Forelimb muscle (tissue), 1 donor: ENCODE data around the gene TUBB. TPM values are rescaled to one million over a fixed set of nuclear protein-coding genes. Genes with fewer than 3 reads are reported as not detected.
"Not testable (repeated sequence)": the region's sequence is repeated elsewhere in the genome, so short reads cannot be mapped to it uniquely, and the experiment has no call there.

Source experiments
- DNase-seq: peaks from one replicate; pipeline ENCODE4 v3.0.0-alpha.2; 2013; ENCODE audit warnings: low read depth
- polyA plus RNA-seq: library from polyadenylated mRNA; unstranded; fragments of 120-200 nt; gene quantifications from one replicate; pipeline ENCODE4 v1.2.1, GENCODE V29; 2013; ENCODE audit not compliant: insufficient read length

The TUBB gene
- polyA plus RNA-seq, 1 donor, result 663 TPM

DNA sequence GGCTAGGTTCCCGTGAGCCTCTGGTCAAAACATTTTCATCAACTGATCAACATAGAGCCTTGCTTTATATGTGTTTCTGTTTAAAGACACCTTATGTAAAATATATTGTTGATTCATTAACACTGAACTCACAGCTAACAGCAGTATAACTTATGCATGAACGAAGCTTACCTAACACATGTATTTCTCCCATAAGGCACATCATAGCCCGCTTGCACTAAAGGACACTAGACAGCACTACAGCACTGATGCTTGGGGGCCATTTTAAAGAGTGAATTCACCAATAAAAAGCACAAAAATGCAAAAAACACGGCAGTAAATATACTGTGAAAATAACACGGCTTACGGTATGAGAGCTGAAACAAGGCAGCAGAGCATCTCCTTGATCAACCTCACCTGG lies 18.4 kb downstream of the TUBB start:
- no peak for DNase-seq

GRCh38 chr6:30740540-30740870 lies 20.4 kb downstream of the TUBB start:
- no peak for DNase-seq

- DNase-seq, result no peak
Measured at GRCh38 chr6:30741063-30741779, 21.1 kb downstream of the TUBB start.

- no peak for DNase-seq
Measured at GRCh38 chr6:30741789-30742315, 21.7 kb downstream of the TUBB start.

- DNase-seq, result no peak
Measured at GRCh38 chr6:30742316-30743098, 22.4 kb downstream of the TUBB start, which contains the start of gene FLOT1. Gene FLOT1 (minus strand): TSS chr6:30742687. CDS start chr6:30742189, 498 bp downstream.

DNA sequence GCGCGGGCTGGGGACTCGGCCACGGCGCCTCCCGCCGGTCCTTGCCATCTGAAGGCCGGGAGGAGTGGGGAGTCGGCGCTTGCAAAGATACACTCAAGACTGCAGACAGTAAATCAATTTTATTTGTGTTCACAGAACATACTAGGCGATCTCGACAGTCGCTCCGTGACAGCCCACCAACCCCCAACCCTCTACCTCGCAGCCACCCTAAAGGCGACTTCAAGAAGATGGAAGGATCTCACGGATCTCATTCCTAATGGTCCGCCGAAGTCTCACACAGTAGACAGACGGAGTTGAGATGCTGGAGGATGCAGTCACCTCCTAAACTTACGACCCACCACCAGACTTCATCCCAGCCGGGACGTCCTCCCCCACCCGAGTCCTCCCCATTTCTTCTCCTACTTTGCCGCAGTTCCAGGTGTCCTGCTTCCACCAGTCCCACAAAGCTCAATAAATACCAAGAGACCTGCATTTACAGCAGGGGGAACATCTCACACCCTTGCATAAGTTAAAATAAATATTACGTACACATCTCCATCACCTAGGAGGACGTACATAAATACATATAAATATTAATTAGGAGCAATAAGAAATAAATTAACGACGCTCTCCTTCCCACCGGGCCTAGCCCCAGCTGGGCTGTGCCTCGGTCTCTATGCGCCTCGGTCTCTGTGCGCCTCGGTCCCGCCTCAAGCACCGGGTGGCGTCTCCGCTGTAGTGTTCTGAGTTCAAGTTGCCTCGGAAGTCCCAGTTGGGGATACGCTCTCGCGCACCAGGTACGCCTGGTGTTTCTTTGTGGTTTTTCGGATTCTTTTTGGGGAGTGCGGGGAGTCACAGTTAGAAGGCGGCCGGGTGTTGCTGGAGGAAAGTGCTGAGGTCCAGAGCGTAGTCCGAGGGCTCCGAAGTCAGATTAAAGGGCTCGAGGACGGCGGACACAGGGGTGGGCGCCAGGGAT lies 23.2 kb downstream of the TUBB start:
- no peak for DNase-seq

DNA sequence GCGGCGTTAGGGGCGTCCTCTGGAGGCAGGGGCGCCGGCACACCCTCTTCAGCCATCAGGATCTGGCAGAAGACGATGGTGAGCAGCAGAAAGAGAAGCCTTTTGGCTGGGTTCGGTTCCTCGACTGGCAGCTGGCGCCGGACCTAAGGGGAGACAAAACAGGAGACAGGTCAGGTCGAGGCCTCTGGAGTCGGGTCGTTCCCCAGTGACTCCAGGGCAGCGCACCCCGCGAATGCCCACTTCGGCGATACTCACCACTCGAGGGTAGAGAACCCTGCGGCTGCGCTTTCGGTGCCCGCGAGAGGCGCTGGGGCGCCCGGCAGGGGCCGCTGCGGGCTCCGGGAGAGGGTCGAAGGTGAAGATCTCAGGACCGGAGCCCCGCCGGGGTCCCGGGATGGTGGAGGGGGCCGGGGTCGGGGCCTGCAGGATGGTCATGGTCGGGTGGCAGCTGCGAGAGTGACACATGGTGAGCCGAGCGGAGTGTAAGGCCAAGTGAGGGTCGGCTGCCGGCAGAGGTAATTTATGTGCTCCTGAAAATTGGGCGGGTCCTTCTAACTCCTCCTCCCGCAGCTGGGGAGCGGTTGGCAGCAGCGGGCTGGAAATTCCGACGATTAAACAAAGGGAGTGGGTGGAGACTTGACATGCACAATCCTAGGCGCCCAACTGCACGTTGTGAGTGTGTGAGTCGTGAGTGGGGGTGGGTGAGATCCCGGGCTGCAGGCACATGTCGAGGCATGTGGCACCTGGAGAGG lies 24.1 kb downstream of the TUBB start, which contains the start of gene IER3:
IER3 (minus strand) TSS at position 494 of the 752 bp plus-strand sequence; CDS start at position 465, 29 bp downstream.
- DNase-seq, result no peak

- no peak for DNase-seq
Measured at GRCh38 chr6:30747300-30747687, 27.1 kb downstream of the TUBB start.

DNA sequence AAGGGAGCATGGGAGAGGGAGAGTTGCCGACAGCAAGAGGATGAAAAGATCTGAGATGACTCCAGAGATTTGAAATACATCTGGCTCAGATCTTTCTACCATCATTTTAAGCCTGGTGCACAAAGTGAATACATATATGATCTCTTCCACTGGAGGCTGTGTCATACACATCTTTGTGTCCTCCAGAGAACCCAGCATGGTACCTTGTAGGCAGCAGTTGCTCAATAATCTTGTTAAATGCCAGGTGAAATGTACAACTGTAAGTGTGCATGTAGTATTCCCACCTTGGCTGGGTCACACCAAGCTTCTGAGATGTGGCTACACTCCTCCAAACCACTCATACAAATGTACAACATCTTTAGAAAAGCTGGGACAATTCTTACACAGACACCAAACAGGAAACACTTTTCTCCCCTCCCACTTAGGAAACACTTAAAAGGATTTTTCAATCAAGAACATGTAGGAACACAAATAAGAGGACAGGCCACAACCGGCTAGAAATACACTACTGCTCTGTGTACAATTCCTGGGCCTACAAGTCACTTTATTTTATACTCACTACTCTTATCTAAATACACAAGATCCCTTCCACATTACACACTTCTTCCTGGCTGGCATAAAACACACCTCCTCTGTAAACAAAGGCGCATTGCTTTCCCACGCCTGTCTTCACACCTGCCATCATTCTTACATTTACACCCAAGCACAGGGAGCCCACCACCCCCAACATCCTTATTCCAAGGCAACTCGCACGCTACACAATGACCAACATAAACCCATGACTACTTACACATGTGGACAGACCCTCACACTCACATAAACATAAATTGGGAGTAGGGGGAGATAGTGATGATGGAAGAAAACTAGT lies 28.0 kb downstream of the TUBB start:
- no peak for DNase-seq

- DNase-seq, result no peak
Measured at GRCh38 chr6:30748851-30749540, 28.8 kb downstream of the TUBB start.

DNA sequence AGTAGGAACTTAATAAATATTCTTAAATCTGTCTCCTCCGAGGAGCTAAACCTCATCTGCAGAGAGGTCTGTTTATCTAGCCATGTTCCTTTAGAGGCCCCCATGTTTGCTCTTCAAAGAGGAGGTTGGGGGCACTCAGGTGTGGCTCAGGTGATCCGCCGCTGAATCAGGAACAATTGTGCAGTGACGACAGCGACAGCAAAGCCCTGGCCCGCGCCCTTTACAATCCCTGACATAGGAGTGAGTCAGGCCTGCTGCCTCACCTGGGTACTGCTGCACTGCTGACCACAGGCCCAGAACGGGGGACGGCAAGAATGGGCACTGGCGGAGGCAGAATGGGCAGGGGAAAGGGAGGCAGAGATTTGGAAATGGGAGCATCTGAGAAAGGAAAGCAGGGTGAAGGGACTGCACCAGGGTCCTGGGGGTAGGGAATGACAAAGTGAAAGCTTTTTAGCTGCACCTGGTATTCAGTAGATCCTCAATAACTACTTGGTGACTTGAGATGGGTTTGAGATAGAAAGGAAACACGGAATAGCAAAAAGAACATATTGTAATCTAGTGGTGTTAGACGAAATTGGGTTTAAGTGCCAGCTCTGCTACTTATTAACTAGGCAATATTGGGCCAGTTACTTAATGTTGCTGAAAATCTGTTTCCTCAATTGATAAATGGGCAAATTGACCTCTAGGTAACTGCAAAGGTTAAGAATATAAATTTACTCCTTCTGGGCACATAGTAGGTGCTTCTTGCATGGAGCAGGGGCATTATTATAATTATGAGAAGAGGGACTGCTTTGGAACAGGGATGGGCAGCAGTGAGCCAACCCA lies 29.6 kb downstream of the TUBB start:
- DNase-seq, result no peak

DNA sequence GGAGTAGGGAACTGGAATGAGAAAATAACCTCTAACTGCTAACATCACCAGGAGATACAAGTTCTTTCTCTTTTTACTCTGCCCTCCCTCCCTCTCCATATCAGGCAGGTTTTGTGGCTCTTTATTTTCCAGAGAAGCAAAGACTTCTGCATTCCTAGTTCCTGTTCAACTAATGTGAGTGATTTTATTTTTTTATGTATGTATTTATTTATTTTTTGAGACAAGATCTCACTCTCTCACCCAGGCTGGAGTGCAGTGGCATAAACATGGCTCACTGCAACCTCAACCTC lies 30.2 kb downstream of the TUBB start:
- no peak for DNase-seq

- no peak for DNase-seq
Measured at GRCh38 chr6:30752157-30752927, 32.2 kb downstream of the TUBB start.

DNA sequence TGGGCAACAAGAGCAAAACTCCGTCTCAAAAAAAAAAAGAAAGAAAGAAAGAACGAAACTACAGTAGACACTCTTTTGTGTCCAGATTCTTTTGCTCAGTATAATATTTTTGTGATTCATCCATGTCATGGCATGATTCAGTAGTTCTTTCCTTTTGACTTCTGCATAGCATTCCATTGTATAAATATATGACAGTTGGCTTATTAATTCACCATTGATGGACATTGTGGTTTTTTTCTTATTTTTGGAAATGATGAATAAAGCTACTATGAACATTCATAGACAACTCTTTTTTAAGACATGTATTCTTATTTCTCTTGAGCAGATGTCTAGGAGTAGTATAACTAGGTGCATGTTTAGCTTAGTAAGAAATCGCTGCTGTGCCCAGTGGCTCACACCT lies 34.5 kb downstream of the TUBB start:
- DNase-seq, result no peak

GRCh38 chr6:30756405-30757003 lies 36.4 kb downstream of the TUBB start:
- DNase-seq, result not testable (repeated sequence)

GRCh38 chr6:30757261-30757904 lies 37.2 kb downstream of the TUBB start:
- no peak for DNase-seq
